HG03039 (cell line): ENCODE results near the gene BLVRB.
"Not testable (repeated sequence)": the region's sequence is repeated elsewhere in the genome, so short reads cannot be mapped to it uniquely, and the experiment has no call there.

Source experiments
- ATAC-seq: cut with Tn5 transposase; IDR thresholded peaks from one replicate; pipeline ENCODE4 v1.9.1; 2021; ENCODE audit warnings: mild to moderate bottlenecking, moderate library complexity; ENCODE audit not compliant: unreplicated experiment

The BLVRB gene

GRCh38 chr19:40492274-40492673 lies 26.7 kb upstream of the BLVRB start:
- ATAC-seq, result no peak

GRCh38 chr19:40489882-40490230 lies 24.3 kb upstream of the BLVRB start:
- no peak for ATAC-seq

- ATAC-seq, result no peak
These were observed 20.5 kb upstream of the BLVRB start for GRCh38 chr19:40486017-40486416.

DNA sequence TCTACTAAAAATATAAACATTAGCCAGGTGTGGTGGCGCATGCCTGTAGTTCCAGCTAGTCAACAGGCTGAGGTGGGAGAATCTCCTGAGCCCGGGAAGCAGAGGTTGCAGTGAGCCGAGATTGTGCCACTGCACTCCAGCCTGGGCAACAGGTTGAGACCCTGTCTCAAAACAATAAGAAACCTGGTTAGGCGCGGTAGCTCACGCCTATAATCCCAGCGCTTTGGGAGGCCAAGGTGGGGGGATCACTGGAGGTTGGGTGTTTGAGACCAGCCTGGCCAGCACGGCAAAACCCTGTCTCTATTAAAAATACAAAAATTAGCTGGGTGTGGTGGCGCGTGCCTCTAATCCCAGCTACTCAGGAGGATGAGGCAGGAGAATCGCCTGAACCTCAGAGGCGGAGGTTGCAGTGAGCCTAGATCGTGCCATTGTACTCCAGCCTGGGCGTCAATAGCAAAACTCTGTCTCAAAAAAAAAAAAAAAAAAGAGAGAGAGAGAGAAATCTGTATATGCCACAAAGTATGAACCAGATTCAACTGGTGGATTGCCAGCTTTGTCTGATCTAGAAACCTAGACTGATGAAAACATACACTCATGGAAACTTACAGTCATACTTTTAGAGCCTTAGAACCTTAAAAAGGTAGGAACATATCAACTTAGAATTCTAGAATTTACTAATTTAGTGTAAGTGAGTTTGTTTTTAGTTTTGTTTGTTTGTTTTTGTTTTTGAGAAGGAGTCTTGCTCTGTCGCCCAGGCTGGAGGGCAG lies 10.5 kb upstream of the BLVRB start:
- not testable (repeated sequence) for ATAC-seq

- no peak for ATAC-seq
These were observed 9.2 kb upstream of the BLVRB start for GRCh38 chr19:40474737-40475136.

DNA sequence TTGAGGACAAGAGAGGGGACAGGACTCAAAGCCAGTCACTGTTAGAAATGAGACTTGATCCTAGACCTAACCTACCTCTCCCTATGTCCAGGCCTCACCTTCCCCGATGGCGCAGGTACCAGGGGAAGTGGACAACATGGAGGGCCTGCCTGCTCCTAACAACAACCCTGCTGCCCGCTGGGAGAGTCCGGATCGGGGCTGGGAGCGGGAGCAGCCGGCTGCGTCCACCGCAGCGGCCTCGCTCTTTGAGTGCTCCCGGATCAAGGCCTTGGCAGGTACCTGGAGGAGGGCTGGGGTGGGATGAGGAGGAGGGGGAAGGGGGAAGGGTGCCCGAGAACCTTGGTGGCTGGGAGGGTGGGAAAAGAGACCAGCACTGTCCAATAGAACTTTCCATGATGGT lies 7.0 kb upstream of the BLVRB start:
- no peak for ATAC-seq

- ATAC-seq, result no peak
These were observed 5.6 kb upstream of the BLVRB start for GRCh38 chr19:40471111-40471510.

DNA sequence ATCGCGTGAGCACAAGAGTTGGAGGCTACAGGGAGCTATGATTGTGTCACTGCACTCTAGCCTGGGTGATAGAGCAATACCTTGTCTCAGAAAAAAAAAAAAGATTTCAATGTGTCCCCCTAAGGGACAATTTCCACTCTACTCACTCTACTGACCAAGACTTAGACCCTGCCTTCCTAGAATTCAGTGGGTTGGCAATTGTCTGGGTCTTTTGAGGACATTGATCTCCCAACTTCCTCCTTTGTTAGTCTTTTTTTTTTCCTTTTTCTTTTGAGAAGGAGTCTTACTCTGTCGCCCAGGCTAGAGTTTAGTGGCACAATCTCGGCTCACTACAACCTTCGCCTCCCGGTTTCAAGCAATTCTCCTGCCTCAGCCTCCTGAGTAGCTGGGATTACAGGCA lies 3.5 kb upstream of the BLVRB start:
- ATAC-seq, result no peak

DNA sequence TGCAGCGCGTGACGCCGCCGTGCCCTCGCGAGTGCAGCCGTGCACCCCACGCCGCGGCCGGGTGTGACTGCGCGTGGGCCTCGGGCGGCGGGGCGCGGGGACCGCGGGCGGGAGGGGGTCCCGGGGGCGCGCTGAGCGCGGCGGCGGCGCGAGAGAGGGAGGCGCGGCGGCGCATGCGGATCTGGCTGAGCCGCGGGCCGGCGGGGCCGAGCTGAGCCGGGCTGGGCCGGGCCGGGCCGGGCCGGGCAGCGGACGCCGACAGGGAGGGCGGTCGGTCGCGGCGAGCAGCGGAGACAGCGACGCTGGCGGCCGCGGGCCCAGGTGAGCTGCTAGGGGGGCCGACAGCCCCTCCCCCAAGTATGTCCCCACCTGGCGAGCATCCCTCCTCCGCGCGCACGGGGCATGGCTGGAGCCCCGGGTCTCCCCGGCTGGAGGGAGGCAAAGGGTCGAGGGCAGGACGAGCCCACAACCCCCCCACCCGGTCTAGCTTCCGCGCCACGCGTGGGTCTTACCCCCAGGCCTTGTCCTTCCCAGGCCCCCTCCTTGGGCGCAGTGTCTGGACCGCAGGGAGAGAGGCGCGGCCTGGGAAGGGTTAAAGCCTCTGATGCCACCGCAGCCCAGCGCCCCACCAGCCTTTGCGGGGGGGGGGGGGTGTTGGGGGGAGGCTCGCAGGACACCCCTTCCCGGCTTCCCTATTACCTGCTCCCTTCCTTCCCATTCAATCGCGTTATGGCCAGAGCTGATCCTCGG lies 1.6 kb upstream of the BLVRB start, which contains the start of gene SPTBN4:
TSS of gene SPTBN4 (plus strand) at position 17 of the 750 bp plus-strand sequence. CDS start 5,621 bp downstream, outside the sequence.
- ATAC-seq, result no peak

DNA sequence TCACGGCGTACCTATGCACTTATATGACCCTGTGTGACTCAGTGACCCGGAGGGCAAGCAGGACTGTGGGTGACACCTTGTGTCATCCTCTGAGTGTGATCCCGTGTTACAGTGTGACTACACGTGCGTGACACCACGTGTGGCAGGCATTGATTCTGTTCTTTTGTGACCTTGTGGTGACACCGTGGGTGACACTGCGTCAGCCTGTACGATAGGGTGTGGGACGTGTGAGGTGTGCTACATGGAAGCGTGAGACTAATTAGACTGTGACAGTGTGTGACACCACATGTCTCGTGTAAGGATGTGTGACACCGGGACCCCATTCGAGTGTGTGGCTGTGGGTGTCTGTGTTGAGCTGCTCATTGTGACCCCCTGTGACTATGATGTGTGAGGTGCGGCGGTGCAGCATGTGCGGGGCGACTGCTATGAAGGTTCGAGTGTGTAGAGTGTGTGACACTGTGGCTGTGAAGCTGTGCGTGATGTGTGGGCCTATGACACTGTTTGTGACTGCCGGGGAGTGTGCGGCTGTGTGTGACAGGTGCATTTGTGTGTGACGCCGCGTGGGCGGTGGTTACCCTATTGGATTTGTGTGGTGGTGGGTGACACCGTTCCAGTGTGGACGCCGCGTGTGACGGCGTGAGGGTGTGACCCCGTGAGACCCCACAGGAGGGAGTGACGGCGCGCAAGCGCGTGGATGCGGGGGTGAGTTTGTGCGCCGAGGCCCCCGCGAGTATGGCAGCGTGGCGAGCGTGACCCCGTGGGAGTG lies 857 bp upstream of the BLVRB start:
- ATAC-seq, result no peak

GRCh38 chr19:40465025-40465556 lies 454 bp downstream of the BLVRB start:
- ATAC-seq, result no peak

DNA sequence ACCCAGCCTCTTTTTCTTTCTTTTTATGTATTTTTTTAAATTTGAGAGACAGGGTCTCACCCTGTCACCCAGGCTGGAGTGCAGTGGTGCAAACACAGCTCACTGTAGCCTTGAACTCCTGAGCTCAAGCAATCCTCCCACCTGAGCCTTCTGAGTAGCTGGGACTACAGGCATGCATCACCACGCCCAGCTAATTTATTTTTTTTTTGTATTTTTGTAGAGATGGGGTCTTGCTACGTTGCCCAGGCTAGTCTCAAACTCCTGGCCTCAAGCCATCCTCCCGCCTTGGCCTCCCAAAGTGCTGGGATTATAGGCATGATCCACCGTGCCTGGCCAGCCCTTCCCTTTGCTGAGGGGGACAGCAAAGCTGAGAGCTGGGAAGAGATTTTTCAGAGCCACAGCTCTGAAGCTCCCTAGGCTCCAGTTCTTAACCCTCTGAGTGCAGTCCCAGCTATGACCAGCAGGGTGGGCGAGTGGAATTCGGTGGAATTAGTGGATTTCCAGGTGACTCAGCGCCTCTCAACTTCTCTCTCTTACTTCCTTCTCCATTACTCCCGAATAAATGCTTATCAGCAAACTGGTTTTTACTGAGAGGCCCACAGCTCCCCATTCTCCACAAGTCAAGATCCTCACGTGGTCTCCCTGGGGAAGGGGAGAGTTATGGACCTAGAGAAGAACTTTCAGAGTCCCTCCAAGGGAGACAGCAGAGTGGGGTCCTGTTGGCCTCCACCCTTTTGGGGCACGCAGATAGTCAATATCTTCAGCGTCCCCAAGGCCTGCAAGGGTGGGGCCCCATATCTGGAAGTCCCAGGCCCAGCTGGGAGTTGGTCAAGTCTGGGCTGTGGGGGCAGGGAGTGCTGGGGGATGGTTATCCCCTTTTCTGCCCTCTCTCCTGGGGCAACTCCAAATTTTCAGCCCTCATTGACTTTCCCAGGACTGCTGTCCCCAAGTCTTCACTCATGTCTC lies 1.2 kb downstream of the BLVRB start:
- no peak for ATAC-seq

- ATAC-seq, result not testable (repeated sequence)
These were observed 1.9 kb downstream of the BLVRB start for GRCh38 chr19:40463587-40464037.

DNA sequence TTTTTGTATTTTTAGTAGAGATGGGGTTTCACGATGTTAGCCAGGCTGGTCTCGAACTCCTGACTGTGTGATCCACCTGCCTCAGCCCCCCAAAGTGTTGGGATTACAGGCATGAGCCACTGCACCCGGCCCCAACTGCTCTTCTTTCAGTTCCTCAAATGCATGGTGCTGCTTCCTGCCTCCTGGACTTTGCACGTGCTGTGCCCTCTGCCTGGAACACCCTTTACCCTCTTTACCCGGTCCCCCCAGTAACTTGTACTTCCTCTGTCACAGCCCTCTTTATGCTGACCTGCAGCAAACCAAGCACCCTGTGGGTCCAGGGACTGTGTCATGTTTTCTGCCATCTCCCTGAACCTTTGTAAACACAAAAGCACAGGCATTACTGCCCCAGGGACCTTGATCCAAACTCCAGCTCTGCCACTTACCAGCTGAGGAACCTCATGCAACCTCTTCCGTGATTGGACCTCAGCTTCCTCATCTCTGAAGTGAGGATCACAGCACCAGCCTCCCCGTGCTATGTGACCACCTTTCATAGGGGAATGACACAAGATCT lies 3.8 kb downstream of the BLVRB start:
- no peak for ATAC-seq

DNA sequence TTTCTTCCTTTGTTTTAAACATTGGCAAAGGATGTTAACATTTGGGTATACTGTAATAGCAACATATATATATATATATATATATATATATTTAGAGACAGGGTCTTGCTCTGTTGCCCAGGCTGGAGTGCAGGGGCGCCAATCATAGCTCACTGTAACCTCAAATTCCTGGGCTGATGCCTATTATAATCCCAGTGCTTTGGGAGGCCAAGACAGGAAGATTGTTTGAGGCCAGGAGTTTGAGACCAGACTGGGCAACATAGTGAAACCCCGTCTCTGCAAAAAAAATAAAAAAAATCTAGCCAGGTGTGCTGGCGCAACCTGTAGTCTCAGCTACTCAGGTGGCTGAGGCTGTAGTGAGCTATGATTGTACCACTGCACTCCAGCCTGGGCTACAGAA lies 5.4 kb downstream of the BLVRB start:
- ATAC-seq, result no peak

DNA sequence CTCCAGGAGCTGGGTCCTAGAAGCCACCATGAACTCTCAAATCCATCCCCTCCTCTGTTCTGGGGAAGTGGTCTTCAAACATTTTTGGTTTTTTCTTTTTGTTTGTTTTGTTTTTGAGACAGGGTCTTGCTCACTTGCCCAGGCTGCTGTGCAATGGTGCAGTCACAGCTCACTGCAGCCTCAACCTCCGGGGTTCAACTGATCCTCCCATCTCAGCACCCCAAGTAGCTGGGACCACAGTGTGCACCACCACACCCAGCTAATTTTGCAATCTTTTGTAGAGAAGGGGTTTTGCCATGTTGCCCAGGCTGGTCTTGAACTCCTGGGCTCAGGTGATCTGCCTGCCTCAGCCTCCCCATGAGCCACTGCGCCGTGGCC lies 7.0 kb downstream of the BLVRB start:
- no peak for ATAC-seq

DNA sequence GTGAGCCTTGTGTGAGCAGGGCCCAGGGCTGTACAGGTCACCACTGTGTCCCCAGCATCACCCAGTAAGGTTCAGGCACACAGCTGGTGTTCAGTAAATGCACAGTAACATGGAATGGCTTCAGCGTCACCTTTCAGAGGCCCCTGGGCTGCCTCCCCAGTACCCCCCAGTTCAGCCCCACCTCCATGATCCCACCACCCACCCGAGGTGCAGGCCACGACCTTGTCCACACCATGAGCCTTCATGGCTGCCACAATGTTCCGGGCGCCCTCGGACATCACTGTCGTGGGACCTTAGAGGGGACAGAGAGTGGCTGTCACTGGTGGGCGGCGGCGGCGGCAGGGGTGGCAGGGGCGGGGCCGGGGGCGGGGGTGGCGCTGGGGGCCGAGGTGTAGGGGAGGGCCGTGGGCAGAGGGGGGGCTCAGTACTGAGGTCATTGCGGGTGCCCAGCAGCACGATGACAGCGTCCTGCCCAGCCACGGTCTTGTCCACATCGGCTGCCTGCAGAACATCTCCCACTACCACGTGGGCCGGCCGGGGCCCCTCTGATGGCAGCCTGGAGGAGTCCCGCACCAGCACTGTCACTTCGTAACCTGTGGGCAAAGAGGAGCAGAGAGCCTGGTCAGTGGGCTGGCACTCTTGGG lies 7.5 kb downstream of the BLVRB start:
- ATAC-seq, result no peak

DNA sequence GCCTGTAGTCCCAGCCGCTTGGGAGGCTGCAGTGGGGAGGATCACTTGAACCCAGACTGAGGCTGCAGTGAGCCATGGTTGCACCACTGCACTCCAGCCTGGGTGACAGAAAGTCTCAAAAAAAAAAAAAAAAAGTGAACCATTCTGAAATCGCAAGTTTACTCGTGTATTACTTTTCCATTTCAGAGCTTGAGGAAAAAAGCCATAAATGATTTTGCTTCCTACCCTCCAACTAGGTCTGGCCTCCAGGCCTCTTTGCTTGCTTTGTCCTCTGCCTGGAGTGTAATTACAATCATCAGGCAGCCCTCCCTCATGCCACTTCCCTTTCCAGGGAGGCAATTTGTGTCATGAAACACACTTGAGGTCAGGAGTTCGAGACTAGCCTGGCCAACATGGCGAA lies 8.5 kb downstream of the BLVRB start:
- no peak for ATAC-seq

DNA sequence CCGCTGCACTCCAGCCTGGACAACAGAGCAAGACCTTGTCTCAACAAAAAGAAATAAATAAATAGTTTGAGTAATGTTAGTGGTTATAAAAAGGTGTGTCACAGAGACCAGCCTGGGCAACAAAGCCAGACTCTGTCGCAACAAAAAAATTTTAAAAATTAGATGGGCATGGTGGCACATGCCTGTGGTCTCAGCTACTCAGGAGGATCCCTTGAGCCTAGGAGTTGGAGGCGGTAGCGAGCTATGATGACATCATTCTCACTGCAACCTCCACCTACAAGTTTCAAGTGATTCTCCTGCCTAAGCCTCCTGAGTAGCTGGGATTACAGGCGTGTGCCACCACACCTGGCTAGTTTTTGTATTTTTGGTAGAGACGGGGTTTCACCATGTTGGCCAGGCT lies 11.6 kb downstream of the BLVRB start:
- ATAC-seq, result not testable (repeated sequence)
